GM19452 (cell line): ENCODE measurements around the gene YWHAG.
"Not testable (repeated sequence)": the region's sequence is repeated elsewhere in the genome, so short reads cannot be mapped to it uniquely, and the experiment has no call there.

Source experiments
- ATAC-seq: cut with Tn5 transposase; IDR thresholded peaks from one replicate; pipeline ENCODE4 v1.9.1; 2021; ENCODE audit not compliant: unreplicated experiment

The YWHAG gene

GRCh38 chr7:76358481-76359110, at the start of gene YWHAG:
Gene YWHAG (minus strand): TSS chr7:76358991. CDS start chr7:76358808, 183 bp downstream.
- ATAC-seq: peak; percentile 48

GRCh38 chr7:76408121-76408560, 49.4 kb upstream of the YWHAG start:
- ATAC-seq: no peak

- ATAC-seq: no peak
Measured at GRCh38 chr7:76407718-76408117, 48.9 kb upstream of the YWHAG start.

GRCh38 chr7:76405738-76406137, 46.9 kb upstream of the YWHAG start:
- ATAC-seq: no peak

- ATAC-seq: no peak
Measured at GRCh38 chr7:76403780-76404494, 45.1 kb upstream of the YWHAG start.

- not testable (repeated sequence) for ATAC-seq
Measured at GRCh38 chr7:76403097-76403496, 44.3 kb upstream of the YWHAG start.

GRCh38 chr7:76400248-76400647, 41.5 kb upstream of the YWHAG start:
- ATAC-seq: no peak

- no peak for ATAC-seq
Measured at GRCh38 chr7:76397409-76398183, 38.8 kb upstream of the YWHAG start.

GRCh38 chr7:76396864-76397263, 38.1 kb upstream of the YWHAG start:
- ATAC-seq: no peak

GRCh38 chr7:76395965-76396726, 37.4 kb upstream of the YWHAG start:
- no peak for ATAC-seq

GRCh38 chr7:76395605-76395964, 36.8 kb upstream of the YWHAG start:
- ATAC-seq: not testable (repeated sequence)

- ATAC-seq: no peak
Measured at GRCh38 chr7:76394957-76395356, 36.2 kb upstream of the YWHAG start.

- peak; percentile 91 for ATAC-seq
Measured at GRCh38 chr7:76393116-76394031, 34.6 kb upstream of the YWHAG start.

GRCh38 chr7:76392531-76393115, 33.8 kb upstream of the YWHAG start:
- ATAC-seq: no peak

- ATAC-seq: no peak
Measured at GRCh38 chr7:76390092-76390491, 31.3 kb upstream of the YWHAG start.

GRCh38 chr7:76387789-76388188, 29.0 kb upstream of the YWHAG start:
- ATAC-seq: not testable (repeated sequence)

- ATAC-seq: no peak
Measured at GRCh38 chr7:76386691-76387260, 28.0 kb upstream of the YWHAG start.

GRCh38 chr7:76383089-76383944, 24.5 kb upstream of the YWHAG start:
- ATAC-seq: no peak
